Neuronal stem cell (in vitro differentiated cells): ENCODE data around the gene NAA15.

Experiments
- DNase-seq: peaks from one replicate; pipeline ENCODE4 v3.0.0-alpha.2; 2013; ENCODE audit warnings: low spot score
- H2AFZ ChIP-seq: one replicate; pipeline ENCODE4 v1.6.1; 2013; ENCODE audit warnings: mild to moderate bottlenecking, low read length, inconsistent platforms
- H2AK5ac ChIP-seq: 2 replicates; pipeline ENCODE4 v1.6.1; 2013; ENCODE audit warnings: low read depth, mild to moderate bottlenecking, inconsistent platforms, low read length, moderate library complexity, mixed read lengths
- H2BK120ac ChIP-seq: 2 replicates; pipeline ENCODE4 v1.6.1; 2013; ENCODE audit warnings: low read depth, mild to moderate bottlenecking, inconsistent platforms, low read length, moderate library complexity, mixed read lengths
- H2BK12ac ChIP-seq: one replicate; pipeline ENCODE4 v1.6.1; 2013; ENCODE audit warnings: low read length, inconsistent platforms
- H2BK15ac ChIP-seq: 2 replicates; pipeline ENCODE4 v1.6.1; 2013; ENCODE audit warnings: mild to moderate bottlenecking, low read length, inconsistent platforms, mixed read lengths
- H2BK5ac ChIP-seq: one replicate; pipeline ENCODE4 v1.6.1; 2013; ENCODE audit warnings: inconsistent platforms, mild to moderate bottlenecking, low read length, moderate library complexity
- H3K14ac ChIP-seq: one replicate; pipeline ENCODE4 v1.6.1; 2013; ENCODE audit warnings: low read length, inconsistent platforms
- H3K18ac ChIP-seq: 2 replicates; pipeline ENCODE4 v1.6.1; 2013; ENCODE audit warnings: low read length, inconsistent platforms
- H3K23ac ChIP-seq: 2 replicates; pipeline ENCODE4 v1.6.1; 2013; ENCODE audit warnings: low read depth, mild to moderate bottlenecking, mixed read lengths, low read length, inconsistent platforms; ENCODE audit not compliant: poor library complexity
- H3K27ac ChIP-seq: replicated peaks from 3 replicates; pipeline ENCODE4 v1.5.1; 2013; ENCODE audit warnings: low read length, inconsistent platforms
- H3K27me3 ChIP-seq, 3 experiments: 2 replicates each; pipeline ENCODE4 v1.6.1; 2013; ENCODE audit warnings: low read length in 3 of 3, mild to moderate bottlenecking in 2 of 3, inconsistent platforms in 1 of 3, low read depth in 1 of 3, mixed read lengths in 1 of 3, moderate library complexity in 1 of 3; ENCODE audit not compliant: control insufficient read depth in 3 of 3, insufficient read depth in 3 of 3
- H3K36me3 ChIP-seq, 2 donors: replicated peaks in 1 of 2; 2 replicates each; pipeline ENCODE4 v1.6.1; 2013; ENCODE audit warnings: low read length in 2 of 2; ENCODE audit not compliant: control insufficient read depth in 2 of 2, insufficient read depth in 2 of 2
- H3K4ac ChIP-seq: 2 replicates; pipeline ENCODE4 v1.6.1; 2013; ENCODE audit warnings: inconsistent platforms, mild to moderate bottlenecking, low read length, moderate library complexity
- H3K4me1 ChIP-seq, 2 donors: 1 replicate in 1 of 2; 2 replicates in 1 of 2; pipeline ENCODE4 v1.6.1; 2013; ENCODE audit warnings: low read length in 2 of 2, low read depth in 1 of 2; ENCODE audit not compliant: control insufficient read depth in 2 of 2, insufficient read depth in 1 of 2
- H3K4me2 ChIP-seq: one replicate; pipeline ENCODE4 v1.6.1; 2013; ENCODE audit warnings: mild to moderate bottlenecking, low read length, inconsistent platforms; ENCODE audit not compliant: insufficient read depth, poor library complexity, severe bottlenecking
- H3K4me3 ChIP-seq, 2 donors: 2 replicates each; pipeline ENCODE4 v1.5.1; 2013; ENCODE audit warnings: low read length in 2 of 2, mild to moderate bottlenecking in 2 of 2, inconsistent platforms in 1 of 2, moderate library complexity in 1 of 2
- H3K79me1 ChIP-seq: one replicate; pipeline ENCODE4 v1.6.1; 2013; ENCODE audit warnings: low read depth, mild to moderate bottlenecking, inconsistent platforms, low read length, moderate library complexity
- H3K9ac ChIP-seq: one replicate; pipeline ENCODE4 v1.6.1; 2013; ENCODE audit warnings: mild to moderate bottlenecking, low read depth, low read length, inconsistent platforms; ENCODE audit not compliant: poor library complexity
- H3K9me3 ChIP-seq, 2 donors: replicated peaks in 1 of 2; 2 replicates each; pipeline versions ENCODE3 to v1.6.1; 2013; ENCODE audit warnings: low read length in 2 of 2, mild to moderate bottlenecking in 2 of 2, inconsistent platforms in 1 of 2, low read depth in 1 of 2, mixed read lengths in 1 of 2, moderate library complexity in 1 of 2; ENCODE audit not compliant: control insufficient read depth in 2 of 2, insufficient read depth in 1 of 2
- H4K8ac ChIP-seq: one replicate; pipeline ENCODE4 v1.6.1; 2013; ENCODE audit warnings: low read depth, mild to moderate bottlenecking, inconsistent platforms, low read length, moderate library complexity
- H4K91ac ChIP-seq: one replicate; pipeline ENCODE4 v1.6.1; 2013; ENCODE audit warnings: low read length, low read depth, mild to moderate bottlenecking, inconsistent platforms; ENCODE audit not compliant: poor library complexity
- WGBS, 2 donors: extraction: QIAGEN DNeasy Blood & Tissue Kit; methylation state at CpG; one replicate each; pipeline ENCODE4 v1.1.7; 2013; ENCODE audit warnings: missing lambda C conversion rate in 2 of 2, mixed read lengths in 1 of 2; ENCODE audit not compliant: insufficient read length in 2 of 2, insufficient replicate concordance in 1 of 2; ENCODE audit errors: extremely low coverage in 2 of 2; 5-methylcytosine and 5-hydroxymethylcytosine counted together

NAA15 gene

GRCh38 chr4:139278485-139278884 lies 22.8 kb upstream of the NAA15 start:
- no CpG with 5 or more reads among the region's 16 CpGs for WGBS, 2 donors
- H3K9ac ChIP-seq = no peak overlapping the region
- H2BK12ac ChIP-seq = no peak overlapping the region
- H3K23ac ChIP-seq = no peak overlapping the region
- no peak overlapping the region for H4K91ac ChIP-seq
- H2AFZ ChIP-seq = no peak overlapping the region
- H4K8ac ChIP-seq = no peak overlapping the region
- no peak overlapping the region for H3K4me2 ChIP-seq
- H3K14ac ChIP-seq = no peak overlapping the region
- H3K4me3 ChIP-seq = no peak overlapping the region
- no peak overlapping the region for H2BK15ac ChIP-seq
- no peak for DNase-seq
- H2AK5ac ChIP-seq = no peak overlapping the region
- H3K79me1 ChIP-seq = no peaks in the 10 kb centered on the region
- H3K36me3 ChIP-seq = no peaks in the 10 kb centered on the region
- no peak overlapping the region for H3K4ac ChIP-seq
- H3K9me3 ChIP-seq = no peaks in the 10 kb centered on the region
- peaks cover 2 to 18% (median 17%) of the 10 kb centered on the region in 3 experiments for H3K27me3 ChIP-seq
- H2BK120ac ChIP-seq = no peak overlapping the region
- H3K27ac ChIP-seq = no peak overlapping the region
- H2BK5ac ChIP-seq = no peak overlapping the region
- H3K18ac ChIP-seq = no peak overlapping the region
- peaks cover 0 to 2% of the 10 kb centered on the region in 2 donors for H3K4me1 ChIP-seq

GRCh38 chr4:139278912-139279759 lies 22.2 kb upstream of the NAA15 start:
- H3K9me3 ChIP-seq = no peaks in the 10 kb centered on the region
- peaks cover 0 to 2% of the 10 kb centered on the region in 2 donors for H3K4me1 ChIP-seq
- H3K27ac ChIP-seq = no peak overlapping the region
- peak overlapping the region; percentile 22 for H3K18ac ChIP-seq
- no peak overlapping the region for H4K91ac ChIP-seq
- H2BK5ac ChIP-seq = no peak overlapping the region
- H2BK12ac ChIP-seq = no peak overlapping the region
- H4K8ac ChIP-seq = no peak overlapping the region
- no CpG with 5 or more reads among the region's 40 CpGs for WGBS, 2 donors
- no peaks in the 10 kb centered on the region for H3K79me1 ChIP-seq
- H3K27me3 ChIP-seq = peaks cover 2 to 18% (median 17%) of the 10 kb centered on the region in 3 experiments
- no peak for DNase-seq
- peak overlapping the region; percentile 38 to 75 for H3K4me3 ChIP-seq
- H2AK5ac ChIP-seq = no peak overlapping the region
- no peaks in the 10 kb centered on the region for H3K36me3 ChIP-seq
- no peak overlapping the region for H2BK120ac ChIP-seq
- H2BK15ac ChIP-seq = no peak overlapping the region
- peak overlapping the region; percentile 87 for H2AFZ ChIP-seq
- H3K4ac ChIP-seq = no peak overlapping the region
- H3K14ac ChIP-seq = no peak overlapping the region
- H3K4me2 ChIP-seq = peak overlapping the region; percentile 97
- no peak overlapping the region for H3K9ac ChIP-seq
- peak overlapping the region; percentile 14 for H3K23ac ChIP-seq

GRCh38 chr4:139279760-139280620 lies 21.3 kb upstream of the NAA15 start, which contains the start of gene MGARP:
Gene MGARP (minus strand): TSS chr4:139280225. CDS start chr4:139280158, 67 bp downstream.
- no peak within 1 kb of the TSS for H3K14ac ChIP-seq
- peak within 1 kb of the TSS; percentile 36 for H3K9ac ChIP-seq
- H3K9me3 ChIP-seq = no peaks in the 10 kb centered on the region
- H4K8ac ChIP-seq = no peak within 1 kb of the TSS
- DNase-seq = peak; percentile 54
- peaks cover 0 to 2% of the 10 kb centered on the region in 2 donors for H3K4me1 ChIP-seq
- no peak within 1 kb of the TSS for H2BK120ac ChIP-seq
- H3K27ac ChIP-seq = no peak within 1 kb of the TSS
- no peak within 1 kb of the TSS for H2BK5ac ChIP-seq
- H4K91ac ChIP-seq = no peak within 1 kb of the TSS
- no peak within 1 kb of the TSS for H2BK15ac ChIP-seq
- peak within 1 kb of the TSS; percentile 97 for H3K4me2 ChIP-seq
- H3K36me3 ChIP-seq = no peaks in the 10 kb centered on the region
- peak within 1 kb of the TSS; percentile 79 for H3K18ac ChIP-seq
- H3K27me3 ChIP-seq = peaks cover 2 to 18% (median 17%) of the 10 kb centered on the region in 3 experiments
- H3K79me1 ChIP-seq = no peaks in the 10 kb centered on the region
- peak within 1 kb of the TSS; percentile 38 to 75 for H3K4me3 ChIP-seq
- H3K4ac ChIP-seq = no peak within 1 kb of the TSS
- H2AK5ac ChIP-seq = no peak within 1 kb of the TSS
- WGBS, 2 donors = no CpG with 5 or more reads among the region's 51 CpGs
- peak within 1 kb of the TSS; percentile 14 for H3K23ac ChIP-seq
- no peak within 1 kb of the TSS for H2BK12ac ChIP-seq
- H2AFZ ChIP-seq = peak within 1 kb of the TSS; percentile 87
